HG03521 (cell line): ENCODE results near the gene CDK6.

Experiments
- ATAC-seq: cut with Tn5 transposase; IDR thresholded peaks from one replicate; pipeline ENCODE4 v1.9.1; 2021; ENCODE audit warnings: mild to moderate bottlenecking, moderate library complexity; ENCODE audit not compliant: unreplicated experiment

The CDK6 gene

DNA sequence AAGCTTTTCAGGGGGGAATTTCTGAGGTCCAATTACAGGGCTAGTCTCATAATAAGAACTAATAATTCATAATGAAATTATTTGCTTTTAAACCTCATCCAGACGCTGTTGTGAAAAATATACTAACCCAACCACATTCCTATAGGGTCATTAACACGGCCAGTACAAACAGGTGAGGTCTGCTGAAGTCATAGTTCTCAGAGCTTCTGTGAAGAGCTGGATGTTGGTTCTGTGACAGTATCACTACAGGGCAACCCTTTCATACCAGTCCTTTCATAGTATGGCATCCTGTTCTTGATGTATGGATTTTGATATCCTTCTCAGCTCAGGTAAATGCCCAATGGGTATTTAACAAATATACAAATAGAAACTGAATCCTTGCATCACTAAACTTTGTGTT lies 183.8 kb downstream of the CDK6 start:
- ATAC-seq = no peak

DNA sequence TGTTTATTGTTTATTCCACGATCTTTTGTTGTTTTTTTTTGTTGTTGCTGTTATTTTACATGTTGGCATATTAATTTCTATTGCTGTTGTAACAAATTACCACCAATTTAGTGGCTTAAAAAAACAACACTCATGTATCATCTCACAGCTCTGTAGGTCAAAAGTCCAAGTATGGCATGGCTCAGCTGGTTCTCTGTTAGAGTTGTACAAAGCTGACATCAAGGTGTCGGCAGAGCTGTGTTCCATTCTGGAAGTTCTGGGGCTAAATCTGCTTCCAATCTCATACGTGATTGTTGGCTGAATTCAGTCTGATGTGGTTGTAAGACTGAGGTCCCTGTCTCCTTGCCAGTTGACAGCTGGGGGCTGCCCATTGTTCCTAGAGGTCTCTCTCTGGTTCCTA lies 186.0 kb downstream of the CDK6 start:
- ATAC-seq = no peak

DNA sequence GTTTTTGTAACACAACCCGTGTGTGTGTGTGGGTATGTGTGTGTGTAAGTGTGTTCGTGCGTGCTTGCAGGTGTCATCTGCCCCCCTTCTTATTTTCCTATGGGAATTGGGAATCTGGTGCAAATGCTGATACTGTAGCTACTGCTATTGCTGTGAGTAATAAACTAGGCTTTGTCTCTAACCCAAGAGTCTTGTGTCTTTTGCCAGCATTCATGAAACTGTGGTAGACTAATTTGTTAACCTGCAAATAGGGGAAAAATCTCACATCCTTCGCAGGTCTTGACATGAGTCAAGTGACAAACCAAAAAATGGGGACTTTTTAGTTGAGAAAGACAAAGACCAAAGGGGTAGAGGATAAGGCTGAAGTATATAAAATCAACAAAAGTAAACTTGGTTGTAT lies 188.3 kb downstream of the CDK6 start:
- ATAC-seq = peak; percentile 55

DNA sequence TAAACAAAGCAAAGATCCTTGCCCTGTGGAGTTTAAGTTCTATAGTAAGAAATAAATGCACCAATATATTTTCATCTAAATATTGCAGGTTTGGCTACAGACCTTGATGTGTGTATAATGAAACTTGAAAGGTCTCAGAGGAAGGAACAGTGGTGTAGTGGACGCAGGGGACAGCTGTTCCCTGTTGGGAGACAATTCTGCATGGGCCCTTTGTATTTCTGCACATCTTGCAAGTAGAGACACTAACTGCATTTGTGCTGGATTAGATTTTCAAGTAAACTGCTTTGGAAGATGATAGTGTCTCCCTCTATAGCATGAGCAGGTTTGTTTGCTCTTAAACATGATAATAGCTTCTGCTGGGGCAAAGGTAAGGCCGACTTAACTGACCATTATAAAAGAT lies 188.7 kb downstream of the CDK6 start:
- no peak for ATAC-seq

DNA sequence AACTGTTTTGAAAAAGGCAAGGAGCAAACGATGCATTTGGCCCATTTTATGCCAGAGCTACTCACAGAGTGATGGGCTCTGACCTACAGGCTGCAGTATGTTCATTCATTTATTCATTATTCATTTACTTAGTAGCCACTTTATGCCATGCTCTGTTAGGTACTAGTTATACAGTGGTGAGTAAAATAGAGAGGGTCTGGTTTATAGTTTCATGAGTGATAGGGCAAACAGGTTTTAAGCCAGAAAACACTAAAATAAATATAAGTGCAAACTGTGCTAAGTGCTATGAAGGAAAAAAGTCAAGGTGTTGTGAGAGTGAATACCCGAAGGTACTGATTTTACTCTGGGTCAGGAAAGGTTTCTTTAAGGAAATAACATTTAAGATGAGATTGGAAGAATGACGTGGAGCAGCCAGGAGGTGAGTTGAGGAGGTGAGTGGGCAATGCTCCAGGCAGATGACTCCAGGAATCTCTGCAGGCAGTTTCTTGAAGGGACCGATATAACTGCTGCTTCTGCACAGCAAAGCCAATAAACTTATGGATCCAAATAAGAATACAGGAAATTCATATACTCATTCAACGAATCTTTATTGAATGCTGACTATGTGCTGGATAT lies 189.3 kb downstream of the CDK6 start:
- ATAC-seq = no peak

DNA sequence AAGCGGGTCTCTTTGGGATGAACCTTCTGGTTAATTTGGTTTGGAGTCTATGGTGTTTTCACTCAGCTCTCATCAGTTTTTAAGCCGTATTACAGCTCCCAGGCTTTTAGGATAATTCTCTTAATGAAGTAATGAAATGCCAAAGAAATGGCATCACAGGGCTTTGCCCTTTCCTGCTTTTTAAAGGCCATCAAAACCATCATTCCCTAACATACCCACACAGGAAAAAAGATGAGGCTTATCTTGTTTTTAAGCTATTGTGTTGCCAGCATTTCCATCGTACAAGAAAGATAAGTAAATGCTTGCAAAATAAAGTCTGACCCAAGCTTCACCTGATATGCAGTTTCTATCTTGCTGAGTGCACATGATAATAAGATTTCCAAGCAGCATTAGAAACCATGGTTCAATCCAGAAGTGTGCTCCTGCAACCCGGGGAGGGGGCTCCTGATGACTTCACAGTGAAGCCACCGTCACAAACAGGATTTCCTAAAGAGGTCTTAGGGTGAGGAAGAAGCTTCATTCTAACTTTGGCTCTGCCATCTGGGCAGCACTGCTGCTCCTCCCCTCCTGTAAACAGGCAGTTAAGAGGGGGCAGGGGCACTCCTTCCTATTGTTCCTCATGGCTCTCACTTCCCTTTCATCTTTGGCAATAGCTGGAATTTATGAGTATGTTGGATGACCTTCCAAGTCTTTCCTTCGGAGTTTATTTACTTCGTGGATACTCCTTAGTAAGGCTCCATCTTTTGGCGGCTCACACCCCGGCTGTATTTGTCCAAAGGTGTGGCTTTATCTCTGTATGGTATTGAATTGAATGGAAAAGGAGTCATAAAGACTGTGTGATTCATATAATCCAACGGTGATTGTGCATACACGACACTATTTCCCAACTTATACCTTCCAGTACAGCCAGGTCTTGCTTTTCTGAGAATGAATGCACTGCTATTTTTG lies 191.0 kb downstream of the CDK6 start:
- no peak for ATAC-seq

DNA sequence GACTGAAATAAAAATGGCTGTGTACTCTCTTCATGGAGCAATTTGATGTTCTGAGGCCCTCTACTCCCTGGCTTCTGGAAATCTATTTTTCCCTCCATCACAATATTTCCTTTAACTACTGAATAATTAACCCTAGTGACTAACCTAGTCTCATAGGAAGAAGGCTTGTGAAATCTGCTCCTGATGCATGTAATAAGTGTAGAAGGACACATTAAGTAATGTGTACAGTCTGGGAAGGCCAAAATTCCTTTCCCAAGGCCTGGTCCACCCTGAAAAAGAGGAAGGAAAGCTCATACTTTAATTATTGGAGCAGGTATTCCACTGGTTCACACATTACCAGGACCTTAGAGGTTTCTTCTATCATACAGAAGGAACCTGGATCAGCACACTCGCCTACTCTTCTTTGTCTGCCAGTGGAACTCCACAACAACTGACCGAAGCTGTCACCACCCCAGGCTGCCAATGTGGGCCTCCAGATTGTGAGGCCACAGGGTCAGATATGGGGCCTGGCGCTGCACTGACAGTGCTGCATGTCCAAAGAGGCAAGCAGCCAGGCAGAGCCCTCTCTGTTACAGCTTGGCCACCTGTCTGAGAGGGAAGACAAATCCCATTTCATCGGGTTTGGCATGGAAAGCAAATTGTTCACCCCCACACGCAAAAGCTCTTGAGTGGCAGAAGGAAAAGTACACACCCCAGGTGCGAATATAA lies 191.8 kb downstream of the CDK6 start:
- ATAC-seq = no peak

DNA sequence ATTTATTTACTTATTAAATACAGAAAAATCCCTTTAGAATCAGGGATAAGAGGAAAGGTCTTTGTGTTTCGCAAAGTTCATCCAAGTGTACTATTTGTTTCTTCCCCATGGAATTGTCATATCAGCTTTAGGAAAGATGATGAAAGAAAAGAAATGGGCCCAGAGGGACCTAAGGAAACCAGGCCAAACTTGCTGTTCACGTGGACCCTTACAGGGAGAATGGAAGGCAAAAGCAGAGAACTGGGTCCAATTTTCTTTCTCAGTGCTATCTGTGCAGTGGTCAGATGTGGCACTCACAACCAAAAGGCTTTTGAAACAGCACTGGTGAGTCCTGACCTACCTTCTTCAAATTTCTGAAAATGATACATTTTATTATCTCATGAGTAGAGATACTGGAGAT lies 192.6 kb downstream of the CDK6 start:
- ATAC-seq = no peak

DNA sequence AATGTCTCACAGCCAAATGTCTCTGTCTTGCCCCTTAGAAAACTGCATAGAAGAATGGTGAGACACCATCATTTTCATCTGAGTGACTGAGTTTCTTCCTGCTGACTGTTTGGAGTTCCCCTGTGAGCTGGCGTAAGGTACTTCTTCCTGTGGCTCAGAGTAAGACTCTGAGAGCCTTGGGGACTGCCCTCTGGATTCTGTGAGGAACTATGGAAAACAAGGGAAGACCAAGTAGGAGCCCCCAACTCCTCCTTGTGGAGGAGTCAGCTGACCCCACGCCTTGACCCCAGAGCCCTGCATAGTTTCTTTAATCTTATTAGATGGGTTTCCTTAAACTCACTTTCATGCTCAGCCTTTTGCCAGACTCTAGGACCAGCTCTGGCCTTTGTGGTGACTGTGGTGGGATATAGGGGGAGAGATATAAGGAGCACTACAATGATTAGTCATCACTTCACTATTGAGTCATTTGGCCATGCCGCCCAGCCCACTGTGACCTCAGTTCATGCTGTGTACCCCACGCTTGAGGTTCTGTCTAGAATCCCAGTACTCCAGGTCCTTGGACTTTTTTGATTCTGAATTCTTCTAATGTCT lies 194.4 kb downstream of the CDK6 start:
- ATAC-seq = peak; percentile 80

DNA sequence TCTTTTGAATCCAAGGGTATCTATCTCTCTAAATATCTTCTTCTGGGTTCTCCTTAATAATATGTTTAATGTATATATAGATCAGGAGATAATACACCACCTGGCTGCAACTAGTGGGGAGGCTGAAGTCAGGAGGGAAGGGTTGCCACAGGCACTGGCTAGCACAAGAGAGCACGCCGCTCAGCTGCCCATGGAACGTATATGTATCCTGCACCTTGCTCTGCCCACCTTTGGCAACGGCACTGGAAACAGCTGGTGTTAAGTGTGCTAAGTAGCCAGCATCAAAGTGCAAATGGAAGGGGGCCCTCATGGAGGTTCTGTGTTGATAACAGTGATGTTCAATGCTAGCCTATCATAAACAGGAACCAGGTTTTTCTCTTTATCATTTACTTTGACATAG lies 196.4 kb downstream of the CDK6 start:
- no peak for ATAC-seq

DNA sequence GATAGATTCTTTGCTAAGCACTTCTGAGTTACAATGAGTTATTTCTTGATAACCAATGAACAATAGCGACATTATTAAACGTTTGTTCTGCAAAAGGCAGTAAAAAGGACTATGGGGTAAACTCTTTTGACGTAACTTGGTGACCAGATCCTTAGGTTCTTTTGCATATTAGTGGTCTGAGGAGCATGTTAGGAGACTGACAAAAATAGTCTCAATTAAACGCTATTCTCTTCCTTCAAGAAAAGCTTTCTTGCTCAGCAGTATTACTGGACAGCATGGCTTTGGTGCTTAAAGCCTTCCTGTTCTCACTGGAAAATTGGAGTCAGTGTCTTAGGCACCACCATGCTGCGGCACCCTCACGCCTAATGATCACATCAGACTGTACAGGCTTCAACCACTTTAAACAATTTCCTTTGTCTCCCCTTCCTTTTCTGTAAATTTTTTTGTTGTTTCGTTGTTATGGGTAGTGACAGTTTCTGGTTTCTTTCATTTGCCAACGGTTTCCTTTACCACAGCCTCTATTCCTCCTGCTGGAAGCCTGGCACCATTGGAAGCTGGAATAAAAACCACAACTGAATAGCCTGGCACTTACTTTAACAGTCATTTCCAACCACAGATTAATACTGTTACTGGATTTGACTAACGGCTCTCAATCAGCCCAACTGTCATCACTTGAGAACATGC lies 197.0 kb downstream of the CDK6 start:
- no peak for ATAC-seq

DNA sequence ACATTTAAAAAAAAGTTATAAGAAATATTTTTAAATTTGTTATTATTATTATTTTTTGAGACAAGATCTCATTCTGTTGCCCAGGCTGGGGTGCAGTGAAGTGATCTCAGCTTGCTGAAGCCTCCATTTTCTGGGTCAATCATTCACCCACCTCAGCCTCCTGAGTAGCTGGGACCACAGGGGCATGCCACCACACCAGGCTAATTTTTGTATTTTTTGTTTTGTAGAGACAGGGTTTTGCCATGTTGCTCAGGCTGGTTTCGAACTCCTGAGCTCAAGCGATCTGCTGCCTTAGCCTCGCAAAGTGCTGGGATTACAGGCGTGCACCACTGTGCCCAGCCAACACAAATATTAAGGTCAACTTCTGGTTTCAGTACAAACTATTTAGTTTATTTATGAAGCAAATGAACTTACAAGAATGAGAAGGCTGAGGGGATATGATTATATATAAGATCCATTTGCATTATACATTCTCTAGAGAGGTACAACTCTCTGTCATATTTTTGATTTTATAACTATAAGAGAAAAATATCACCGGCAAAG lies 200.3 kb downstream of the CDK6 start:
- ATAC-seq = no peak

DNA sequence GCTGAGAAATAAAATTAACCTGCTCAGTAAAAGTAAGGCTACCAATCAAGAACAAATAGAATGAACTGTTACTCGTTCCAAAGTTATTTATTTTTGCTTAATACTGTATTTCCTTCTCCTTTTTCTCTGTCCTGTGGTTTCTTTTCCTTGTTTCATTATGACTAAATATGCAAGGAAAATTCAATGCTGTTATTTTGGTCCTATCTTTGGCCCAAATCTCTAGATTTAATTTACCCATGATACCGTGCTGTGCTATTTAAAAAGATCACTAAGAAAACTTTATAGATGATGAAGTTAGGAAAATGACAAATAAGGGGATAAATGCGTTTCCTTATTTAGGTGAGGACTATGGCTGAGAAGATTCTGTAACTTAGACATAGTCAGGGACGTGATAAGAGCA lies 200.8 kb downstream of the CDK6 start:
- ATAC-seq = no peak

DNA sequence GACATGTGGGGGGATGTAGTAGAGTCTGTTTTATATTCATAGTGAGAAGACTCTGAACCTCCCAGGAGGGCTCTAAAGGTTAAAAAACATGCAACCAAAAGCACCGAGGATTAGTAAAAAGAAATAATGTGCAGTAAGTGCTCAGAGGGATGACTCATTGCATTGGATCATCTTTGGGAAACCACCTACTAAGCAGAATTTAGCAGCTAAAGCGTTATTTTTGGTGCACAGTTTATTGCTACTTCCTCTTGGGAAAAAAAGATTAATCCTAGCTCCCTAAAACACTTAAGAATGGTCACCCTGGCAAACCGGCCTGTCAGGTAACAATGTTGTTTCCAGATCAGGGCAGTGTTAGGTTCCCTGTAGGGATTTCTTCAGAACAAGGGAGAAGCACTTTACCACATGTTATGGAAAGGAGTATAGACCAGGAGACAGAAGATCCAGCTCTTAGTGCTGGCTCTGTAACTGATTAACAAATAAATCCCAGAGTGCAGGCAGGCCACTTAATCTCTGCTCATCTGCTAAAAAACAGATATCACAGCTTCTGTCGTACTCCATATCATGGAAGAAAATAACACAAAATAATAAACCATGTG lies 201.4 kb downstream of the CDK6 start:
- peak; percentile 23 for ATAC-seq

DNA sequence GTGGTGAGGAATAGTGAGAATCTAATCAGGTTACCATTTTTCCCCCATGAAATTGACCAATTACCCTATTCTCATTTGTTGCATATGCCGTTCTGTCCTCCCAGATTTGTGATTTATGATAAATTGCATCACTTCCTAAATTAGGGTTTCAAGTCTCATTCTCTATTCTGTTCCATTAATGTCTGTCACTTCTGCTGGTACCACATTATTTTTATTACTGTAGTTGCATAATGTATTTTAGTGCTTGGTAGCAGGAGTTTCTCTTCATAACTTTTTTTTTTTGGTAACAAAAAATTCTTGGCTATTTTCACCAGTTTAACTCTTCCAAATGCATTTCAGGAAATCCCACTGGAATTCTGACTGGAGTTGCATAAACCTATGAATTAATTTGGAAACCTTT lies 202.2 kb downstream of the CDK6 start:
- ATAC-seq = no peak

DNA sequence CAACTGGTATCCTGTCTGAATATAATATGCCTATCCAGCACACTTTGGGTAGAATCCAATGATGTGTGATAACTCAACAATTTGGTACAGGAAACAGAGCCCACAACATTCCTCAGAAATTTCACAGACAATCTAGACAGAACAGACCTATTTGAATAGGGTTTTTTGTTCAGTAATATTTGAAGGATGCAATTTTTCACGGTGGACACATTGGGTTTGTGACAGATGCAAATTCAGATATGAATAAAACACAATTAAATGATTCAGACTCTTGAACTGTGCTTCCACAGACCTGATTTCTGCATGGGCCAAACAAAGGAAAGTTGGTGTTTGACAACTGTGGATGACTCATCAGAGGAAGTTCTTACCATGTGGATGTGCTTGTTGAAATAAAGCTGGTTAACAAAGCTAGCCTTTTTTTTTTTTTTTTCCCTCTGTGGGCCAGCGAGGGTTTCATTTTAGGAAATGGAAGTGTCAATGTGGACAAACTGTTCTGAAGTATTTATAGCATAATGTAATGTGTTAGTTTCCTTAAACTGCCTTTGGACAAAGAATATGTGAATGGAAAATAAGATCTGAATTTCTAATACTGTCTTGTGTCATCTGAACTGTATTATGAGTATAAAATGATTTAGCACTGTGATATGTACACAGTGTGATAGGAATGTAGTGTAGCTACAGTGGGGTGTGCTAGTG lies 203.0 kb downstream of the CDK6 start:
- ATAC-seq = no peak

DNA sequence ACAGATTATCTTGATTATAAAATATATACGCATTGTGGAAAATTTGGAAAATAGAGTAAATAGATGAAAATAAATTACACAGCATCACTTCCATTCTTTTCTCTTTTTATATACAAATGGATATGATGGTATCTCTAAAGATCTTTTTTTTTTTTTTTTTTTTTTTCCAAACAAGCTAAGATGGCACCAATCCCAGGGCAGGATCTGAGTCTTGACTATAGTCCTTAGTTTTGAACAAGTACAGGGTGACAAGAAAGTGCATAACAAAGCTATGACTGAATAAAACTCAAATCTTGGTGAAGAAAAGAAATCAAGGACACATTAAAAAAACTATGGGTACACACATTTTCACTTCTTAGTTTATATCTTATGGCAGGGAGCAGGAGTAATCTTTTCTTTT lies 203.6 kb downstream of the CDK6 start:
- ATAC-seq = no peak

DNA sequence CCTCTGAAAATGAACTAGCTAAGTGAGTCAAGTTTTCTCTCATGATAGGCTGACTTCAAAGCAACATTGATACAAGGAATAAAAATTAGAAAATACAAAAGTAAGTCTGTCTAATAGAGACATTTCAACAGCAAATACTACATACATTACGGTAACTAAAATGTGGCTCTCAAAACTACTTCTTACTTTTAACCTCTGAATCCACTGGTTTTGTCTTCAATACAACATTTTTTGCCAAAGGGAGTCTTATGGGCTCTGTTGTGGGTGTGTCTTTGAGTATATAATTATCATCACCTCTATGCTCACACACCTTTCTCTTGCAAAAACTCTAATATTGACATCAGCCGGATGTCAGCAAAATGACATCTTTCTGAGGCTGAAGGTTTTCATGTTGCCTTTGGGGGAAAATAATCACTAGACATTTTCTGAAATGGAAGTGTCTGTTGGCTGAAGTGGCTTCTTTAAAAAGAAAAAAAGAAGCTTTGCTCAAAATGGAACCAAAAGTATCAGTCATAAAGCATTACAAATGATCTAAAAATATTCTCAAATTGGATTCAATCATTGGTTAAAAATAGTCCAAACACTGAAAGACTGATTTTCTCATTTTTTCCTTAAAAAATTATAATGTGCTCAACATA lies 204.4 kb downstream of the CDK6 start:
- peak; percentile 9 for ATAC-seq
